DMS153 treated with DMSO at 0.1 percent for 48 hours (cell line): Measurements from ENCODE around the gene KRT33A.
"Not testable (repeated sequence)": the region's sequence is repeated elsewhere in the genome, so short reads cannot be mapped to it uniquely, and the experiment has no call there.

Experiments
- DNase-seq: peaks from one replicate; lab custom pipeline; 2025; ENCODE audit not compliant: unreplicated experiment; lab: John Stamatoyannopoulos, UW

The KRT33A gene

DNA sequence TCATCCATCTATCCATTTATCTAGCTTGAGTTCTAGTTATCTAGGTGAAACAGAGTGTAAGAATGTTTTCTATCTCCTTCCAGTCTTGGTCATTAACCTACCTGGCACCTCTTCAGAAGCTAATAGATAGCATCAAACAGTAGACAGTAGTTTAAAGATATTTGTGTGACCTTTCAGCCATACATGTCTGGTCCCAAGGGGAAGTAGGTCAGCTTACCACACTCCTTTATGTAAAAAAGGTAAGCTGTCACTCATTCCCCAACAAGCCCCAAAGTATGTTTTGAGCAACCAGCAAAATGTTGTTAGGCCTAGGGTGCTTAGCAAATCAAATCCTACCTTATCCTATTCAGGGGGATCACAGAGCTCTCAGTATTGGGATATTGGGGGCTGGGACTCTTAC lies 15.4 kb upstream of the KRT33A start:
- no peak for DNase-seq

DNA sequence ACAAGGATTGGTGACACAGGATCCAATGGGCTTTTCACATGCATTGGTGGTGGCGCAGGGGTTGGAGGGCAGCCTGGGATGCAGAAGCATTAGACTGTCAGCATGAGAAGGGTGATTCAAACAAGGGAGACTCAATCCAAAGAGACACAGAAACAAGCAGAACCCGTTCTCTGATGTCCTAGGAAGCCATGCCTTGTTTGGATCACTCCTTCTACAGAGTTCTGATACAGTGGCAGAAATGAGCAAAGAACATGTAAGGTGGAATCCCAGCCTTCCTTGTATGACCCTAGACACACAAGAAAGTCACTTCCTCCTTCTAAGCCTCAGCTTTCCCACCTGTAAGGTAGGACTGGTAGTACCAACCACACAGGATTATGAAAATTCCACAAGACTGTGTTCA lies 13.3 kb upstream of the KRT33A start:
- DNase-seq, result no peak

DNA sequence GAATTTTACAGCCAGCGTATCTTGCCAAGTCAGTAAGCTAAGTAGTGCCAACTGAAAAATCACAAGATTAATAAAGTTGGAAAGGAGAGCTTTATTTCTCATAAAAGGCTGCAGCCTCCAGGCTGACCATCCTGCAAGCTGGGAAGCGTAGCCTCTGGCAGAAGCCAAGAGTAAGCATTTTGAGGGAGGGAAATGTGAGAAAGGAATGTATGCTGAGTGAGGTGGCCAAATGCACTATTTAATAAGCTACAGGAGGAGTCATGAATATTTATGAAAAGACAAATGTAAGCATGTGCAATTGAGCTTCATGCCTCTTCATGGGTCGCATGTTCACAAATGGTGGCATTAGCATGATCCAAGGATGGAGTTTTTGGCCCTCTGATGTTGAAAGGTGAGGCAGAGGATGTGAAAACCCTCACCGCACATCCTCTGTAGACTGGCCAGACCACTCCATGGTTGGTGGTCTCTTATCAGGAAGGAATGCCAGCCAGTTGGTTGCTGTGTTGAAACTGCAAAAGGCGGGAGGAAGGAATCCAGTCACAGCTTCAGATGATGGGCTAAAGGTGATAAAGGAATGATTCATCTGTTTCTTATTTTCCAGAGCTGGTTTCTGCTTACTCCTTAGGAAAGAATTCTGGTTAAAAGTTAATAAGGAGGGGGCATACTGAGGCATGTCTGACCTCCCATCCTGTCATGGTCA lies 9.8 kb upstream of the KRT33A start:
- no peak for DNase-seq

DNA sequence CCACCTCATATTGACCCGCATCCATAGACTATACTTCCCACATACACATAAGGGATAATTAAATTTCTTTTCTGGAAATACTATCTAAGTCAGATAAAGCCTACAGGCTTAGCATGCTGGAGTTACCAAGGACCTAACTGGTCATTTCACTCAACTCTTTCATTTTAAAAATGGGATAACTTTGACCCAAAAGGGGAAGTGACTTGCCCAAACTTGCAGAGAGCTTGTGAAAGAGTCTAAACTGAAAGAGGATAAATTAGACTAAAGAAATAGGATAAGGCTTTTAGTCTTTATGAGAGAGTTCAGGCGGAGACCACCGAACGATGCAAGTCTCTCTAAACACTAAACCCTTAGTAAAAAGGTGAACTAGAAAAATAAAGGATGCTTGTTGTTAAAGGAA lies 3.9 kb upstream of the KRT33A start:
- DNase-seq, result no peak

GRCh38 chr17:41352597-41353366 lies 2.2 kb upstream of the KRT33A start:
- DNase-seq, result no peak

GRCh38 chr17:41351177-41351576 lies 549 bp upstream of the KRT33A start:
- DNase-seq, result no peak

GRCh38 chr17:41347869-41348760 lies 2.5 kb downstream of the KRT33A start:
- no peak for DNase-seq

DNA sequence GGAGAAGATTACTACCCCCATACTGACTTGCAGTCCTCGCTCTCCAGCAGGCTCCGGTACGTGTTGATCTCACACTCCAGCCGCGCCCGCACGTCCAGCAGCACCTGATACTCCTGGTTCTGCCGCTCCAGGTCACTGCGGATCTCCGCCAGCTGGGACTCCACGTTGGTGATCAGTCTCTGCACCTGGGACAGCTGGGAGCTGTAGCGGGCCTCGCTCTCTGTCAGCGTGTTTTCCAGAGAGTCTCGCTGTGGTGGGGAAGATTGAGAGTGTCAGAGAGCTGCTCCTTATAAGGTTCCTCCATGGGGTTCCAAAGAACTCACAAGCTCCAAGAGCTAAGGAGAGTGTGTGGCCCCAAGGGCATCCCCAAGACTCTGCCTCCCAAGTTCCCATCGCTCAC lies 4.2 kb downstream of the KRT33A start:
- DNase-seq, result not testable (repeated sequence)

DNA sequence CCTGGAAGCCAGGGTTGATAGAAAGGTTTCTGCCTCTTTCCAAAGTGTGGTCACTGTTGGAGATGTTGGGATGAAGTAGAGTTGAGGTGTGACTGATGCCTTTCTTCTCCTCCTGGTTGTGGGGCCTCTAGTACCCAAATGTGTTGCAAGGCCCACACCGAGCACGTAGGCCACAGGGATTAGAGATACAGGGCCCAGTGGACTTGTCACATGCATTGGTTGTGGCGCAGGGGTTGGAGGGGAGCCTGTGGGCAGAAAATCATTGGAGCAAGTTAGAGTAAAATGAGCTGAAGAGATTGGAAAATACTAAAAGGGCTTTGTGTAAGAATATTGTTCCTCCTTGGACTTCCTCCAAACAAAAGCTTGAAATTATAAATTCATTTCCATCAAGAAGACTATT lies 4.6 kb downstream of the KRT33A start:
- no peak for DNase-seq

DNA sequence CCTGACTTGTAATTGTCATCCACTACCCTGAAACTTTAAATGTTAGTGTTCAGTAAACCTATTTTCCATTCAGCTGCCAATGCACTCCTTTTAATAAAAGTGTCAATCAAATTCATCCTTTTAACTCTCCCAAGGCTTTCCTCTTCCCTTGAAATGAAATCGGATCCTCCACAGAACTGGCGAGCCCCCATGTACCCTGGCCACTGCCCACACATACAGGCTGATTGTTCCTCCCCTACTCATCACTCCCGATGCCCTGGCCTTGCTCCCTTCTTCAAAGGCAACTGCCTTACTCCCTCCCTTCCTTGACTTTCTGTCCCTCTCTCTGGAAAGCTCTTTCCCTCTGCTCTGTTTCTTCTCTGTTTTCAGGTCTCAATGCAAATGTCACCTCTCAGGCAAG lies 7.6 kb downstream of the KRT33A start:
- no peak for DNase-seq

- DNase-seq, result no peak
These were observed 9.4 kb downstream of the KRT33A start for GRCh38 chr17:41340934-41341861.

DNA sequence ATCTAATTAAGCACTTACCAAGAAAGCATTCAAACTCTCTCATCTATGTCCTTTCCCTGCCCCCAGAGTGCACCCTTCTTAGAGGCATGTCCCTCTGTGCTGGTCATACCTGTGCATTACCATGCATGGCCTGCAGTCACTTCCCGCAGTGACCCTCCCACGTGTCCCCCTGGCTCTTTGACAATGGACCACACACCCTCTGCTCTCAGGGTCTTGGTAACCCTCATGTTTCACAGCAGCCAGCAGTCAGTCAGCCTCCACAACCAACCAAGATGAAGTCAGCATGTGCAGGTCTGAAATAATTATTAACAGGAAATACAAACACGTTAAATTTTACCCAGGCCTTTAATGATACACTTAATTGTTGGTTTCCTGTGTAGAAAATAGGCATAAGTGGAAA lies 10.1 kb downstream of the KRT33A start:
- DNase-seq, result no peak

GRCh38 chr17:41339571-41340172 lies 11.0 kb downstream of the KRT33A start:
- no peak for DNase-seq

DNA sequence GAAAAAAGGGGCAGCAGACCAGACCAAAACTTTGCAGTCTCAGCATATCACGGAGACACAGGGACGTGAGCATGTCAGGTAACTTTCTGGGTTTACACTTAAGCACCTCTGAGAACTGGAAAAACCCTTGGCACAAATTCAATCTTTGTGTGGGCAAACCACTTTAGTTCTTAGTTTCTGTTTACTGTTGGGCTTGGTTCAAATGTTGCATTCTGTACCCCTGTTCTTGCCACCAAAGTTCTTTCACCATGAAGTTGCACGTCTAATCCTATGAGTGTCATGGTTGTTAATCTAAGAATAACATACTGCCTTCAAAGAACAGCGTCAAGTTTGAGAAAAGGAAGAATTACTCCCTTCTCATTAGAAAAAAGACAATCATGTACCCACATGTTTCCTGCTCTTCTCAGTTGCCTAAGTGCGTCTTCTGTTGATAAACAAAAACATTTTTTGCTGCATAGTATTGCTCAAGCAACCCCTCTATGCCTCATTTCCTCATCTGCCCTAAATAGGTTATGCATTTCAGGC lies 11.6 kb downstream of the KRT33A start:
- no peak for DNase-seq

DNA sequence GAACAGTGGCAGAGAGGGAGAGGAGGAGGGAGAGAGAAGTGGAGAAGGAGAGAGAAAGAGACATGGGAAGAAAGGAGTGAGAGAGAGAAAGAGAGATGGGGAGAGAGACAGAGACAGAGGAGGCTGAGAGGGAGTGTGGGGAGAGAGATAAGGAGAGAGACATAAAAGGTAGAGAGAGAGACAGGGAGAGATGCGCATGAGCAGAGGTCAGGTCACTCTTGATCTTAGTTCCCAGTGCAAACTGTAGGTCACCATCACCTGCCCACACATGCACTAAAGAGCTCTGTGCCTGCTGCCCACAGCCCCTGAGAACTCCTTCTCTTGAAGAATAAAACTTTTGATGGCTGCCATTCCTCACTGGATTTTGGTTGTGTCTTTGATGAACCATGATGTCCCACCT lies 14.9 kb downstream of the KRT33A start:
- no peak for DNase-seq

DNA sequence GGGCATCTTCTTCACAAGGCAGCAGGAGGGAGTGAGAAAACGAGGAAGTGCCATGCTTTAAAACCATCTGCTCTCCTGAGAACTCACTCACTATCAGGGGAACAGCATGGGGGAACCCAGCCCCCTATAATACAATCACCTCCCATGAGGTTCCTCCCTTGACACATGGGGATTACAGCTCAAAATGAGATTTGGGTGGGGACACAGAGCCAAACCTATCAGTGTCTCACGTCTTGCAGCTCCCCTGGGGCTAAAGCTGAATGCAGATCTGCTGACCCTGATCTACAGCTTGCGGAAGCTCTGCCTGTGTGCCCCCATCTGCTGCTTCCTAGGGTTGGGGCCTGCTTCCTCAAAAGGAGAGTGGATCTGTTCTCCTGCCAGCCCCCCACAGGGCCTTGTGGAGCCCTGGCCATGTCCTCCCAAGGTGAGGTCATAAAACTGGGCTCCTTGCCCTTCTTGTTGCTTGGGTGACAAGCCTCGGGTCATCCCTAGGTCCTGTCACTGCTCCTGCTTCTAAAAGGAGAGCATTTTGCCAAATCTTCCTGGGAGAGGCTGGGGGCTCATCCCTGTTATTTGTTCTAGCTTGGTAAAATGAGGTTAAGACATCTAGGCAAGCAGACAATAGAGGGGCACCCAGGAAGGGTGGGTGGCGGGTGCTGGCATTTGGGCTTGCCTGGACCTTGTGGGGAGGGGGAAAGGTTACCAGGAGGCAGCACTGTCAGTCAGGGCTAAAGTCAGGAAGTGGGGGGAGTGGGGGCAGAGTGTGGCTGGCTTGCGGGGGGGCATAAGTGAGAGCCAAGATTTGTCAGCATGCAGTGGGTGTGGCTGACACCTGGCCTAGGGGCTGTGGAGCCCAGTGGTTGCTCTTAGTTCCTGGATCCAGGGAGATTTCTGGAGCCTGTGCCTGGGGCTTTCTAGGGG lies 16.0 kb downstream of the KRT33A start:
- no peak for DNase-seq

DNA sequence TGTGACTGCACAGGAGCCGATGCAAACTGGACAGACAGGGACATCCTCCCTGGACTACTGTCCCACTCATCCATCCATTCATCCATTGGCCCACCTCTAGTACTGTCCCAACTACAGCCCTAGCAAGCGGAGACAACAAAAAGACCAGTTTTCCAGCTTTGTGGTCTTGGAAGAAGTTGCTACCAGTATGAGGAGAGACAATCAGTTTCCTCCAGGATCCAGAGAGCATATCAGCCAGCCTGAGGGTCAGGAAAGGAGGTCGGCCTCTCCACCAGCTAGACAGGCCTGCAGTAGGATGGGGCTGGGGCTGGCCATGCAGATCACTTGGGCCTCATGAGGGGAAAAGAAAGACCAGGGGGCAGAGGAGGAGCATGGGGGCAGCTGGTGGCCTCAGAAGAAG lies 16.8 kb downstream of the KRT33A start:
- DNase-seq, result no peak

DNA sequence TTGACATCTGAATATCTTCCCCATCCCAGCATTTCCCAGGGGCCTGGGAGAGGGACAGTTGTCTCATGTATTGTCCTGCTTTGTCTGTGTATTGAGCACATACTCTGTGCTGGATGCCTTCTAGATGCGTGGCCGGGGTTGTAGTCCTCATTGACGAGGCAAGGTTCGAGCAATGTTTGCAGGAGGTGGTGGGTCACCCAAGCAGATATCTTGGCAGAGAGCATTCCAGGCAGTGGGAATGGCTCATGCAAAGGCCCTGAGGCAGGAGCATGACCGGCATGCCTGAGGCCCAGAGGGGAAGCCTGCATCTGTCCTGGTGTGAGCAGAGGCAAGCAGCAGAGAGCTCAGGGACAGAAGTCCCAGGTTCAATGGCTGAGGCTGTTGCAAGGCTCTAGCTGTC lies 17.5 kb downstream of the KRT33A start:
- DNase-seq, result no peak

GRCh38 chr17:41332239-41332638 lies 18.4 kb downstream of the KRT33A start:
- no peak for DNase-seq
